ENCODE results near the gene MEA1. TPM values are rescaled to one million over a fixed set of nuclear protein-coding genes. Genes with fewer than 3 reads are reported as not detected.

Gene MEA1
- total and polyA plus RNA-seq, 9 donors = 48.2 to 95.1 (median 63.2) TPM

GRCh38 chr6:42971746-42972327 is 41.9 kb downstream of the MEA1 start:
- no peaks in the 10 kb centered on the region for H3K9me3 ChIP-seq
- no peaks in the 10 kb centered on the region for H3K36me3 ChIP-seq
- no peak for DNase-seq
- intact Hi-C loops (cut with DNase I) = no loop called here
- H3K4me1 ChIP-seq (ENCODE audit: insufficient read depth) = no peaks in the 10 kb centered on the region
- no peak overlapping the region for H3K4me3 ChIP-seq
- no peak for TF ChIP-seq EP300 (IDR thresholded peaks at IDR 0.05)
- no peak for TF ChIP-seq POLR2A (IDR thresholded peaks at IDR 0.05)
- TF ChIP-seq, protein P1, sequence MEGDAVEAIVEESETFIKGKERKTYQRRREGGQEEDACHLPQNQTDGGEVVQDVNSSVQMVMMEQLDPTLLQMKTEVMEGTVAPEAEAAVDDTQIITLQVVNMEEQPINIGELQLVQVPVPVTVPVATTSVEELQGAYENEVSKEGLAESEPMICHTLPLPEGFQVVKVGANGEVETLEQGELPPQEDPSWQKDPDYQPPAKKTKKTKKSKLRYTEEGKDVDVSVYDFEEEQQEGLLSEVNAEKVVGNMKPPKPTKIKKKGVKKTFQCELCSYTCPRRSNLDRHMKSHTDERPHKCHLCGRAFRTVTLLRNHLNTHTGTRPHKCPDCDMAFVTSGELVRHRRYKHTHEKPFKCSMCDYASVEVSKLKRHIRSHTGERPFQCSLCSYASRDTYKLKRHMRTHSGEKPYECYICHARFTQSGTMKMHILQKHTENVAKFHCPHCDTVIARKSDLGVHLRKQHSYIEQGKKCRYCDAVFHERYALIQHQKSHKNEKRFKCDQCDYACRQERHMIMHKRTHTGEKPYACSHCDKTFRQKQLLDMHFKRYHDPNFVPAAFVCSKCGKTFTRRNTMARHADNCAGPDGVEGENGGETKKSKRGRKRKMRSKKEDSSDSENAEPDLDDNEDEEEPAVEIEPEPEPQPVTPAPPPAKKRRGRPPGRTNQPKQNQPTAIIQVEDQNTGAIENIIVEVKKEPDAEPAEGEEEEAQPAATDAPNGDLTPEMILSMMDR (IDR thresholded peaks at IDR 0.05) = no peak
- H3K27me3 ChIP-seq = no peaks in the 10 kb centered on the region
- 81 to 87% (median 84%) methylated on average over 3 of the region's 3 CpGs for WGBS, 3 donors
- no peak overlapping the region for H3K27ac ChIP-seq

DNA sequence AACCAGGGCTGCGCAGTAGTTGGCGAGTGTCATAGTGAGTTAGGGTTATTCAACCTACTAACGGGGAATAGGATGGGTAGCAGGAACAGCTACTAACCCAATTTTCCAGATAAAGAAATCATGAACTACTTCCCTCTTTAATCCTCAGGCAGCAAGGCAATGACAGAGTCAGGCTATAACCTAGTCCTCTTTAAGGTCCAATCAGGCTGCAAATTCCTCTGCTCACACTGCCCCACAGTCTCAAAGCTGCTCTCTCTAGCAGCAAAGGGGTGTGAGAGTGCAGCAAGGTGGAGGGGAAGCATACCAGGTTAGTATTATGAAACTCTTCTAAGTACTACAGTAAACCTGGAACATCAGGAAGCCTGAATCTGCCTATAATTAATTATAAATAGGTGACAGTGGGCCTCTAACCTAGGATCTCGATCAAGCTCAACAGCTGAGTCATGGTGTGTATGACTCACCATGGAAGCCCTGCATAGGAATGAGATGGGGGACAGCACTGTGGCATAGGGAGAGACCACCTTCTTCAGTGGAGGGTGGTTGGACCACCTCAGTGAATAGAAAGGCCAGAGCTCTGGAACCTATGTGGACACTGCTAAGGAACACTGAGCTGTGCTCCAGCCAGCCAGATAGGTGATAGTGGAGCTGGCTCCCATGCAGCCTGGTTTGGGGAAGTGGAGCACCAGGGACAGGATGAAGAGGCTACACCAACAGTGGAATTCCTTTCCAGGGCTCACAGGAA is 42.7 kb downstream of the MEA1 start:
- Histone ChIP-seq H3K36me3 (no peaks in the 10 kb centered on the region), H3K4me3 (no peak overlapping the region), H3K9me3 (no peaks in the 10 kb centered on the region), H3K4me1 (ENCODE audit: insufficient read depth) (no peaks in the 10 kb centered on the region), H3K27ac (no peak overlapping the region), H3K27me3 (no peaks in the 10 kb centered on the region)
- no peak for TF ChIP-seq EP300 (IDR thresholded peaks at IDR 0.05)
- no peak for TF ChIP-seq POLR2A (IDR thresholded peaks at IDR 0.05)
- TF ChIP-seq, protein P1 (IDR thresholded peaks at IDR 0.05) = no peak
- DNase-seq = no peak
- whole genome bisulfite sequencing, 3 donors = 78 to 81% (median 80%) methylated on average over 4 of the region's 4 CpGs
- intact Hi-C loops (cut with DNase I) = no loop called here

DNA sequence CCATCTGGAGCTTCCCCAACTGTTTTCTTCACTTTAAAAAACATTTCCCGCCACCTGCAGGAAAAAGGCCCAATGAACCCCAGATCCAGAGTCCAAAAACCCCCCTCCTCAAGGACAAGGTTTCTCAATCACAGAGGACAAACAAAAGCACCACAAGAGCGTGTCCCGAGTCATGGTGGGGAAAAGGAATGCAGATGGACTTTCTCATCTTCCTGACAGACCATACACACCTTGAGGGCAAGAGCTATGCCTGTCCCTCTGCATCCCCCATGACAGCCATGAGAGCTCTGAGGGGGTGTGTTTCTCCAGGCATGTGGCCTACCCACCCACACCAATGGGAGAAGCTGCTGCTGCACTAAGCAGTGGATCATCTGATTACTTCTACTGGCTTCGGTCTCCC is 43.8 kb downstream of the MEA1 start:
- no peak overlapping the region for H3K4me3 ChIP-seq
- intact Hi-C loops (cut with DNase I) = loop anchor here in 1 of 4 donors (10.0 kb wide), 1 partner anchor 55 kb away; the partner anchor contains the start of gene PTCRA
- H3K36me3 ChIP-seq = no peaks in the 10 kb centered on the region

GRCh38 chr6:42969431-42969830 is 44.3 kb downstream of the MEA1 start:
- no peaks in the 10 kb centered on the region for H3K27me3 ChIP-seq
- intact Hi-C loops (cut with DNase I) = loop anchor here in 1 of 4 donors (10.0 kb wide), 1 partner anchor 55 kb away; the partner anchor contains the start of gene PTCRA
- no peak overlapping the region for H3K4me3 ChIP-seq
- H3K9me3 ChIP-seq = no peaks in the 10 kb centered on the region
- WGBS, 3 donors = 88 to 96% (median 92%) methylated on average over 2 of the region's 2 CpGs
- no peaks in the 10 kb centered on the region for H3K36me3 ChIP-seq
- H3K4me1 ChIP-seq (ENCODE audit: insufficient read depth) = no peaks in the 10 kb centered on the region
- H3K27ac ChIP-seq = no peak overlapping the region
- TF ChIP-seq EP300 (IDR thresholded peaks at IDR 0.05) (no peak), POLR2A (IDR thresholded peaks at IDR 0.05) (no peak)
- TF ChIP-seq, protein P1 (IDR thresholded peaks at IDR 0.05) = no peak
- no peak for DNase-seq

More for the DNA sequence above, 43.8 kb downstream of the MEA1 start:
- 88 to 100% (median 88%) methylated on average over 4 of the region's 4 CpGs for WGBS, 3 donors
- Histone ChIP-seq H3K27me3 (no peaks in the 10 kb centered on the region), H3K4me1 (ENCODE audit: insufficient read depth) (no peaks in the 10 kb centered on the region), H3K9me3 (no peaks in the 10 kb centered on the region), H3K27ac (no peak overlapping the region)
- TF ChIP-seq, protein P1 (IDR thresholded peaks at IDR 0.05) = no peak
- TF ChIP-seq POLR2A (IDR thresholded peaks at IDR 0.05) (no peak), EP300 (IDR thresholded peaks at IDR 0.05) (no peak)
- DNase-seq = no peak
